Measurements from ENCODE around the gene RABGAP1L. TPM values are rescaled to one million over a fixed set of nuclear protein-coding genes. Genes with fewer than 3 reads are reported as not detected.

Gene RABGAP1L
- total and polyA plus RNA-seq, 2 of the 4 experiments (the other 2 are of a cell fraction): 7.9 to 26.7 TPM

- Histone ChIP-seq H3K18ac (ENCODE audit: low read depth, low read length) (no peak overlapping the region), H2AFZ (replicated peaks; ENCODE audit: low read length, poor library complexity) (no peak overlapping the region), H3K4me2 (ENCODE audit: low read depth, low read length) (no peak overlapping the region), H3K14ac (replicated peaks; ENCODE audit: low read depth, low read length) (no peak overlapping the region), H3K4me3 (ENCODE audit: insufficient read depth, low read depth, low read length) (no peak overlapping the region), H3K4me1 (ENCODE audit: control insufficient read depth, insufficient read depth, low read length) (no peaks in the 10 kb centered on the region), H3K27me3 (ENCODE audit: control insufficient read depth, insufficient read depth, low read length) (no peaks in the 10 kb centered on the region), H4K20me1 (ENCODE audit: insufficient read depth, low read length) (no peaks in the 10 kb centered on the region), H4K8ac (ENCODE audit: low read depth in 2 of 2, low read length in 2 of 2) (no peak overlapping the region), H3K79me1 (ENCODE audit: low read depth in 1 of 2, low read length in 2 of 2) (peaks cover 0 to 3% of the 10 kb centered on the region in 2 experiments; a peak in 1 of 4 replicates), H4K5ac (ENCODE audit: low read depth, low read length) (no peak overlapping the region), H3K9me3 (ENCODE audit: control insufficient read depth, insufficient read depth, low read length) (no peaks in the 10 kb centered on the region), H4K91ac (ENCODE audit: insufficient read depth, low read depth, low read length) (no peak overlapping the region), H2BK5ac (ENCODE audit: low read depth, low read length, poor library complexity, severe bottlenecking) (no peak overlapping the region), H2BK15ac (ENCODE audit: low read depth, low read length) (no peak overlapping the region), H3K27ac (ENCODE audit: insufficient read depth, low read length) (no peak overlapping the region), H2AK5ac (ENCODE audit: low read depth, low read length) (no peak overlapping the region), H3K9ac (ENCODE audit: low read depth, low read length) (no peak overlapping the region), H3K56ac (ENCODE audit: extremely low read depth, insufficient read depth, low read length) (no peak overlapping the region), H3K23ac (ENCODE audit: low read depth, low read length) (no peak overlapping the region), H2AK9ac (replicated peaks; ENCODE audit: low read depth, low read length, poor library complexity) (no peak overlapping the region), H3K9me1 (ENCODE audit: insufficient read depth, low read length) (peaks cover 5% of the 10 kb centered on the region; the same call in 1 of the 2 replicates), H3K4ac (ENCODE audit: low read depth, low read length) (no peak overlapping the region), H2BK20ac (ENCODE audit: low read depth, low read length) (no peak overlapping the region), H3K36me3 (ENCODE audit: control insufficient read depth, insufficient read depth, low read length) (no peaks in the 10 kb centered on the region), H2BK120ac (ENCODE audit: low read depth, low read length) (no peak overlapping the region)
- no CpG with 5 or more reads among the region's 2 CpGs for WGBS, 2 experiments (ENCODE audit: extremely low coverage in 2 of 2, insufficient read length in 1 of 2)
- BruUV-seq (replicated peaks): no TSS peak
- ChIA-PET CTCF (no interaction called here), POLR2A (ENCODE audit: unreplicated experiment) (no interaction called here)
- ATAC-seq (ENCODE audit: low read depth) (no peak), DNase-seq (no peak)
- in situ Hi-C loops (cut with MboI; ENCODE audit: low sequenced_read_pairs) (no loop called here), dilution Hi-C loops (cut with HindIII; ENCODE audit: low sequenced_read_pairs, unreplicated experiment) (no loop called here), intact Hi-C loops (cut with micrococcal nuclease) (no loop called here)
- TF ChIP-seq CTCF (conservative IDR thresholded peaks at IDR 0.05; ENCODE audit: low read depth, low read length): no peak
- TF ChIP-seq MXI1 (IDR thresholded peaks at IDR 0.05; ENCODE audit: borderline replicate concordance, low read depth, low read length): no peak
- no peak for TF ChIP-seq MAZ (IDR thresholded peaks at IDR 0.05; ENCODE audit: borderline replicate concordance, low read depth, low read length)
- TF ChIP-seq RCOR1 (IDR thresholded peaks at IDR 0.05; ENCODE audit: insufficient replicate concordance, low read length): no peak
- no peak for TF ChIP-seq USF2 (IDR thresholded peaks at IDR 0.05; ENCODE audit: low read depth, low read length)
- no peak for TF ChIP-seq MAFK (IDR thresholded peaks at IDR 0.05; ENCODE audit: low read depth, low read length)
- TF ChIP-seq CHD1 (IDR thresholded peaks at IDR 0.05; ENCODE audit: low read depth, low read length): no peak
- no peak for TF ChIP-seq RAD21 (IDR thresholded peaks at IDR 0.05; ENCODE audit: low read length)
- TF ChIP-seq NFE2L2 (IDR thresholded peaks at IDR 0.05; ENCODE audit: low read depth, low read length): no peak
- TF ChIP-seq RFX5 (IDR thresholded peaks at IDR 0.05; ENCODE audit: low read depth, low read length): no peak
- TF ChIP-seq CEBPB (IDR thresholded peaks at IDR 0.05; ENCODE audit: low read depth, low read length): no peak
- no peak for TF ChIP-seq SMC3 (IDR thresholded peaks at IDR 0.05; ENCODE audit: low read depth, low read length)
Measured at GRCh38 chr1:174197088-174197487, 37.8 kb downstream of the RABGAP1L start.
